Activated CD8-positive, alpha-beta T cell treated with anti-CD3 and anti-CD28 coated beads, Interleukin-2, amount 10 ng/mL, durations not matched to agents 7 days and 5 days (primary cell): ENCODE measurements around the gene KAT8. TPM values are rescaled to one million over a fixed set of nuclear protein-coding genes. Genes with fewer than 3 reads are reported as not detected.

Source experiments
- ATAC-seq: fragments of 150-1000 bp; cut with Tn5 transposase; one replicate; pipeline ENCODE4 v1.10.0; 2021; ENCODE audit warnings: moderate library complexity
- CTCF ChIA-PET: fragments of 350-600 bp; sonication (Branson Sonifier 250); formaldehyde crosslinking; loops from one replicate; lab custom pipeline; 2021; ENCODE audit warnings: antibody characterized with exemption; lab: Charles Lee
- POLR2A ChIA-PET: fragments of 350-600 bp; sonication (Branson Sonifier 250); formaldehyde crosslinking; loops from one replicate; lab custom pipeline; 2021; ENCODE audit warnings: antibody characterized with exemption; lab: Charles Lee
- DNase-seq: peaks from one replicate; pipeline ENCODE4 v3.0.0-alpha.2; 2020
- H3K27ac Mint-ChIP-seq: one replicate; pipeline ENCODE4 v1.8.0; 2021; ENCODE audit warnings: mild to moderate bottlenecking, mixed read lengths
- H3K27me3 Mint-ChIP-seq: one replicate; pipeline ENCODE4 v1.8.0; 2021; ENCODE audit warnings: low read depth, mixed read lengths
- H3K36me3 Mint-ChIP-seq: one replicate; pipeline ENCODE4 v1.8.0; 2021; ENCODE audit warnings: low read depth, mixed read lengths
- H3K4me1 Mint-ChIP-seq: one replicate; pipeline ENCODE4 v1.8.0; 2021; ENCODE audit warnings: low read depth, mixed read lengths
- H3K4me3 Mint-ChIP-seq: one replicate; pipeline ENCODE4 v1.8.0; 2021; ENCODE audit warnings: mild to moderate bottlenecking, mixed read lengths
- H3K9me3 Mint-ChIP-seq: one replicate; pipeline ENCODE4 v1.8.0; 2022; ENCODE audit warnings: mixed read lengths; ENCODE audit not compliant: insufficient read depth
- total RNA-seq, 2 experiments: library from RNA; stranded (reverse); gene quantifications; one replicate each; pipeline ENCODE4 v1.2.3, GENCODE V29; 2021

KAT8 gene
- total RNA-seq, 2 experiments from 2014 or later: 58.6 to 63.8 TPM

- H3K4me1 Mint-ChIP-seq: peaks cover 40% of the 10 kb centered on the region
- peaks cover 34% of the 10 kb centered on the region for H3K36me3 Mint-ChIP-seq
- ATAC-seq: no peak
- ChIA-PET CTCF (no interaction called here), POLR2A (no interaction called here)
- H3K27me3 Mint-ChIP-seq: no peaks in the 10 kb centered on the region
- H3K4me3 Mint-ChIP-seq: peak overlapping the region; percentile 38
- H3K9me3 Mint-ChIP-seq: no peaks in the 10 kb centered on the region
- no peak for DNase-seq
- peak overlapping the region; percentile 50 for H3K27ac Mint-ChIP-seq
Observed at GRCh38 chr16:31110106-31111034, 7.1 kb upstream of the KAT8 start.

- CTCF ChIA-PET: interaction anchor here (0.8 kb wide), 1 partner anchor 30 kb away, joined by 4 read pairs; no protein-coding TSS in a partner anchor
- Mint-ChIP-seq H3K9me3 (no peaks in the 10 kb centered on the region), H3K4me1 (peaks cover 39% of the 10 kb centered on the region), H3K36me3 (peaks cover 34% of the 10 kb centered on the region), H3K4me3 (no peak overlapping the region), H3K27ac (no peak overlapping the region), H3K27me3 (no peaks in the 10 kb centered on the region)
- ATAC-seq: no peak
- no peak for DNase-seq
- POLR2A ChIA-PET: interaction anchor here (1.1 to 1.4 kb wide), 2 partner anchors 38 to 69 kb away, joined by 3 to 4 read pairs; partner anchors contain the start of genes ZNF646 and ZNF668
Observed at GRCh38 chr16:31111881-31112466, 5.5 kb upstream of the KAT8 start.

GRCh38 chr16:31112711-31113110, 4.8 kb upstream of the KAT8 start:
- H3K4me1 Mint-ChIP-seq: peaks cover 34% of the 10 kb centered on the region
- ChIA-PET CTCF (no interaction called here), POLR2A (interaction anchor here (1.4 kb wide), 1 partner anchor 39 kb away, joined by 3 read pairs; the partner anchor contains the start of genes ZNF646 and ZNF668)
- no peak for DNase-seq
- no peaks in the 10 kb centered on the region for H3K27me3 Mint-ChIP-seq
- ATAC-seq: no peak
- H3K27ac Mint-ChIP-seq: no peak overlapping the region
- no peaks in the 10 kb centered on the region for H3K9me3 Mint-ChIP-seq
- H3K36me3 Mint-ChIP-seq: peaks cover 34% of the 10 kb centered on the region
- H3K4me3 Mint-ChIP-seq: no peak overlapping the region

GRCh38 chr16:31113121-31114120, 4.0 kb upstream of the KAT8 start:
- POLR2A ChIA-PET: no interaction called here
- no peaks in the 10 kb centered on the region for H3K27me3 Mint-ChIP-seq
- DNase-seq (no peak), ATAC-seq (no peak)
- H3K4me3 Mint-ChIP-seq: no peak overlapping the region
- H3K9me3 Mint-ChIP-seq: no peaks in the 10 kb centered on the region
- peak overlapping the region; percentile 55 for H3K27ac Mint-ChIP-seq
- H3K4me1 Mint-ChIP-seq: peaks cover 35% of the 10 kb centered on the region
- CTCF ChIA-PET: interaction anchor here (0.7 to 1.7 kb wide), 2 partner anchors 29 to 119 kb away, joined by 3 to 7 read pairs; no protein-coding TSS in a partner anchor
- peaks cover 32% of the 10 kb centered on the region for H3K36me3 Mint-ChIP-seq

DNA sequence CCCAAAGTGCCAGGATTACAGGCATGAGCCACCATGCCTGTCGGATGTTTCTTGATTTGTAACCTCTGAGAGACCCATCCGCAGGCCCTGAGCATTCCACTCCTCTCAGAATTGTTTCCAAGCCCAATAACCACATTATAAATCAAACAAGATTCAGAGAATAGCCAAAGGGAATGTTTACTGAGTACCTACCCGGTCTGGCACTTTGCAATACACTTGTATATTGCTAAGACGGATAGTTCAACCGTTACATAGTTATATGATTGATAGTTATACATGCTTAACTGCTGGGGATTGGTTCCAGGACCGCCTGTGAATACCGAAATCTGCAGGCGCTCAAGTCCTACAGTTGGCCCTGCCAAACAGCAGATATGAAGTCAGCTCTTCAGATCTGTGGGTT, 3.0 kb upstream of the KAT8 start:
- Mint-ChIP-seq H3K9me3 (no peaks in the 10 kb centered on the region), H3K36me3 (peaks cover 33% of the 10 kb centered on the region), H3K27ac (peak overlapping the region; percentile 65), H3K27me3 (no peaks in the 10 kb centered on the region), H3K4me1 (peaks cover 38% of the 10 kb centered on the region), H3K4me3 (no peak overlapping the region)
- DNase-seq (no peak), ATAC-seq (no peak)
- ChIA-PET POLR2A (no interaction called here), CTCF (interaction anchor here (1.7 kb wide), 1 partner anchor 28 kb away, joined by 7 read pairs; no protein-coding TSS in a partner anchor)

DNA sequence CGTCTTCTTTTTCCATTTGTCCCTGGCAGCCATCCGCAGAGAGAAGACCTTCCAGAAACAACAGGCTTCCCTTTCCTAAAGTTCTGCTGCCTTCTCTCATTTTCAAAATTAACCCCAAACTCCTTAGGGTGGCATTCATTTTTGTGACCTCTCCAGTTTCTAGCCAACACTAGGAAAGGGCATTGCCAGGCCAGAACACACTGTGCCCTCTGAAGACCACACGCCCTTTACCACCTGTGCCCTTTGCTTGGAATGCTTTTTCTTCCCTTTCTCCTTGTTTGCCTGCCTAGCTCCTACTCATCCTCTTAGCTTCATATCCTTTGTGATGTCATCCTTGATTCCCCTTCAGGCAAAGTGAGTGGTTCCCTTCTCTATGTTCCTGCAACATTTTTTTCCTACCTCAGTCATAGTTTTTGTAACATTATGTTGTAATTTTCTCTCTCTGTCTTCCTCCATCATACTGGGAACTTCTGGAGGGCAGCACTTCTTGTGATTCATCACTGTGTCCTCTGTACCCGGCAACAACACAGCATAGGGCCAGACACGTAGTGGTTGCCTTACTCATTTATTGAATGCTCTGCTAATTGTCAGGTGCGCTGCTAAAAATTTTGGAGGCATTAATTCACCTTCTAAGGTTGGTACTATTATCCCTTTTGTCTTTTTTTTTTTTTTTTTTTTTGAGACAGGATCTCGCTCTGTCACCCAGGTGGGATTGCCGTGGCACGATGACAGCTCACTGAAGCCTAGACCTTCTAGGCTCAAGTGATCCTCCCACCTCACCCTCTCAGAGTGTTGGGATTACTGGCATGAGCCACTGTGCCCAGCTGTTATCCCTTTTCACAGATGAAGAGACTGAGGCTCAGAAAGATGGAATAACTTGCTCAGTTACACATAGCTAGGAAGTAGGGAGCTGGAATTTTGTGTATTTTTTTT, 1.0 kb downstream of the KAT8 start:
- ChIA-PET CTCF (interaction anchor here (1.0 to 7.2 kb wide), 6 partner anchors 10 to 326 kb away, joined by 3 to 53 read pairs (median 3); no protein-coding TSS in a partner anchor), POLR2A (interaction anchor here (0.6 to 2.2 kb wide), 10 partner anchors 9 to 85 kb away, joined by 3 to 23 read pairs (median 4); partner anchors contain the start of genes BCKDK, FUS, PRSS8 and STX4)
- DNase-seq (no peak), ATAC-seq (no peak)
- H3K4me1 Mint-ChIP-seq: peaks cover 23% of the 10 kb centered on the region
- peak overlapping the region; percentile 85 for H3K4me3 Mint-ChIP-seq
- peak overlapping the region; percentile 76 for H3K27ac Mint-ChIP-seq
- peaks cover 31% of the 10 kb centered on the region for H3K36me3 Mint-ChIP-seq
- no peaks in the 10 kb centered on the region for H3K27me3 Mint-ChIP-seq
- H3K9me3 Mint-ChIP-seq: no peaks in the 10 kb centered on the region

DNA sequence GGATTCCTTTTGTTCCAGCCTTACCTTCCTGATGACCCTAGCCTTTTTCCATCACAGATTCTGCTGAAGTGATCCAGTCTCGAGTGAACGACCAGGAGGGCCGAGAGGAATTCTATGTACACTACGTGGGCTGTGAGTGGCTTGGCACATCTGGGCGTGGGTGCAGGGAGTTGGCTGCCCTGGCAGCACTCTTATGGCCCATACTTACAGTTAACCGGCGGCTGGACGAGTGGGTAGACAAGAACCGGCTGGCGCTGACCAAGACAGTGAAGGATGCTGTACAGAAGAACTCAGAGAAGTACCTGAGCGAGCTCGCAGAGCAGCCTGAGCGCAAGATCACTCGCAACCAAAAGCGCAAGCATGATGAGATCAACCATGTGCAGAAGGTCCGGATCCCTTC, 2.7 kb downstream of the KAT8 start:
- H3K36me3 Mint-ChIP-seq: peaks cover 28% of the 10 kb centered on the region
- no peak overlapping the region for H3K4me3 Mint-ChIP-seq
- POLR2A ChIA-PET: interaction anchor here (1.3 kb wide), 2 partner anchors 46 to 60 kb away, joined by 5 to 6 read pairs; partner anchors contain the start of genes FUS, ZNF646 and ZNF668
- no peak overlapping the region for H3K27ac Mint-ChIP-seq
- no peaks in the 10 kb centered on the region for H3K9me3 Mint-ChIP-seq
- H3K4me1 Mint-ChIP-seq: peaks cover 14% of the 10 kb centered on the region
- CTCF ChIA-PET: interaction anchor here (7.2 kb wide), 1 partner anchor 21 kb away, joined by 53 read pairs; no protein-coding TSS in a partner anchor
- no peaks in the 10 kb centered on the region for H3K27me3 Mint-ChIP-seq
- DNase-seq (no peak), ATAC-seq (no peak)

DNA sequence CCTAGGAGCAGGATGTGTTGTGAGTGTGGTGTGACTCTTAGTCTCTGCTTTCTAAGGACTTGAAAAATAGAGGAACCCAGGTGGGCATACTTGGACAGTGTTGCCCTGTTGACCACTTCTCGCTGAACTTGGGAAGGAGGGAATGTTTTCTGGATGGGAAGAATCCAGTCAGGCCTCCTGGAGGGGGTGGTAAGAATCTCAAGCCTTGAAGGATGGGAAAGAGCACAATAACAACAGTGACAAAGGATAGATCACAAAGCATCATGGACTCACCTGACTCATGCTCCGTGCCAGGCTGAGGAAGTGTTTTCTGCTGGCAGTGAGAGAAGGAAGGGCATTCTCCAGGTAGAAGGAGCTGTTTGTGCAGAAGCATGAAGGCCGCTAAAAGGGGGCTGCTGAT, 8.4 kb downstream of the KAT8 start:
- Mint-ChIP-seq H3K4me1 (peaks cover 5% of the 10 kb centered on the region), H3K27ac (no peak overlapping the region), H3K36me3 (peaks cover 30% of the 10 kb centered on the region), H3K4me3 (no peak overlapping the region), H3K9me3 (no peaks in the 10 kb centered on the region), H3K27me3 (no peaks in the 10 kb centered on the region)
- no peak for ATAC-seq
- DNase-seq: no peak
- ChIA-PET POLR2A (no interaction called here), CTCF (no interaction called here)

DNA sequence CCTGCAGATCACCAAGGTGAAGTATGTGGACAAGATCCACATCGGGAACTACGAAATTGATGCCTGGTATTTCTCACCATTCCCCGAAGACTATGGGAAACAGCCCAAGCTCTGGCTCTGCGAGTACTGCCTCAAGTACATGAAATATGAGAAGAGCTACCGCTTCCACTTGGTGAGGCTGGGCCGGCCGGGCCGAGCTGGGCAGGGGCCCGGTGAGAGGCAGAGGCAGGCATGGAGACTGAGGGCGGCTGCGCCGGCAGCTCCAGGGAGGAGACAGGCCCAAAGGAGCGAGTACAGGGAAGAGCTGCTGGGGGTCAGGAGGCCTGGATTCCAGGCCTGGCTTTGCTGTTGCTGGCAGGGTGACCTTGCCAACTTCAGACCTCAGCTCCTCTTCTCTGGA, 9.7 kb downstream of the KAT8 start:
- DNase-seq (no peak), ATAC-seq (no peak)
- CTCF ChIA-PET: interaction anchor here (1.5 kb wide), 1 partner anchor 15 kb away, joined by 8 read pairs; no protein-coding TSS in a partner anchor
- H3K36me3 Mint-ChIP-seq: peaks cover 24% of the 10 kb centered on the region
- no peaks in the 10 kb centered on the region for H3K27me3 Mint-ChIP-seq
- POLR2A ChIA-PET: interaction anchor here (0.5 to 1.9 kb wide), 4 partner anchors 8 to 53 kb away, joined by 3 to 6 read pairs (median 4); partner anchors contain the start of genes FUS and KAT8
- H3K27ac Mint-ChIP-seq: peak overlapping the region; percentile 43
- H3K4me3 Mint-ChIP-seq: no peak overlapping the region
- H3K4me1 Mint-ChIP-seq: peaks cover 5% of the 10 kb centered on the region
- no peaks in the 10 kb centered on the region for H3K9me3 Mint-ChIP-seq
